IMR-90 (cell line): ENCODE data around the gene LDLRAD4. TPM values are rescaled to one million over a fixed set of nuclear protein-coding genes. Genes with fewer than 3 reads are reported as not detected.

Experiments
- ATAC-seq: fragments of 200-7000 bp; cut with Tn5 transposase; 2 replicates; pipeline ENCODE4 v1.9.1; 2020; ENCODE audit warnings: low read depth, mild to moderate bottlenecking, moderate library complexity
- BruUV-seq: library from RNA; stranded (reverse); fragments of 400-500 nt; replicated peaks from 2 replicates; lab custom pipeline; 2021; lab: Mats Ljungman, UMichigan
- CTCF ChIA-PET: fragments of 300-600 bp; formaldehyde crosslinking; extraction: SDS; loops from one replicate; lab custom pipeline; 2021; ENCODE audit warnings: antibody characterized with exemption; lab: Yijun Ruan, JAX
- POLR2A ChIA-PET: fragments of 300-600 bp; sonication (Branson Sonifier 250); formaldehyde crosslinking; loops from one replicate; lab custom pipeline; 2022; ENCODE audit warnings: antibody characterized with exemption; ENCODE audit not compliant: unreplicated experiment; lab: Charles Lee
- DNase-seq: peaks from one replicate; pipeline ENCODE4 v3.0.0; 2013
- H2AFZ ChIP-seq: replicated peaks from 2 replicates; pipeline ENCODE3; 2013; ENCODE audit warnings: low read length, mild to moderate bottlenecking; ENCODE audit not compliant: poor library complexity
- H2AK5ac ChIP-seq: 2 replicates; pipeline ENCODE4 v1.6.1; 2013; ENCODE audit warnings: low read depth, low read length, inconsistent platforms
- H2AK9ac ChIP-seq: replicated peaks from 2 replicates; pipeline ENCODE3; 2013; ENCODE audit warnings: mild to moderate bottlenecking, low read depth, low read length, moderate library complexity; ENCODE audit not compliant: poor library complexity
- H2BK120ac ChIP-seq: 2 replicates; pipeline ENCODE4 v1.6.1; 2013; ENCODE audit warnings: low read depth, low read length, inconsistent platforms
- H2BK15ac ChIP-seq: 3 replicates; pipeline ENCODE4 v1.6.1; 2013; ENCODE audit warnings: low read depth, low read length, inconsistent platforms
- H2BK20ac ChIP-seq: 2 replicates; pipeline ENCODE4 v1.6.1; 2013; ENCODE audit warnings: low read depth, mild to moderate bottlenecking, inconsistent platforms, low read length, moderate library complexity
- H2BK5ac ChIP-seq: 2 replicates; pipeline ENCODE4 v1.6.1; 2013; ENCODE audit warnings: mild to moderate bottlenecking, low read depth, low read length, inconsistent platforms; ENCODE audit not compliant: poor library complexity, severe bottlenecking
- H3K14ac ChIP-seq: replicated peaks from 2 replicates; pipeline ENCODE4 v1.6.1; 2013; ENCODE audit warnings: low read depth, low read length, inconsistent platforms
- H3K18ac ChIP-seq: 2 replicates; pipeline ENCODE4 v1.6.1; 2013; ENCODE audit warnings: low read depth, low read length, control low read depth
- H3K23ac ChIP-seq: 2 replicates; pipeline ENCODE4 v1.6.1; 2013; ENCODE audit warnings: low read depth, low read length, inconsistent platforms
- H3K27ac ChIP-seq: 2 replicates; pipeline ENCODE4 v1.5.1; 2013; ENCODE audit warnings: mild to moderate bottlenecking, control low read depth, low read length; ENCODE audit not compliant: insufficient read depth
- H3K27me3 ChIP-seq: 2 replicates; pipeline ENCODE4 v1.6.1; 2013; ENCODE audit warnings: low read length; ENCODE audit not compliant: control insufficient read depth, insufficient read depth
- H3K36me3 ChIP-seq: 2 replicates; pipeline ENCODE4 v1.6.1; 2013; ENCODE audit warnings: low read length, mixed read lengths; ENCODE audit not compliant: control insufficient read depth, insufficient read depth
- H3K4ac ChIP-seq: 2 replicates; pipeline ENCODE4 v1.6.1; 2013; ENCODE audit warnings: low read depth, low read length, inconsistent platforms
- H3K4me1 ChIP-seq: 2 replicates; pipeline ENCODE4 v1.6.1; 2013; ENCODE audit warnings: low read length, mixed read lengths; ENCODE audit not compliant: control insufficient read depth, insufficient read depth
- H3K4me2 ChIP-seq: 2 replicates; pipeline ENCODE4 v1.6.1; 2013; ENCODE audit warnings: low read depth, mild to moderate bottlenecking, control low read depth, low read length, moderate library complexity
- H3K4me3 ChIP-seq: 2 replicates; pipeline ENCODE4 v1.5.1; 2013; ENCODE audit warnings: low read depth, mild to moderate bottlenecking, control low read depth, low read length, moderate library complexity; ENCODE audit not compliant: insufficient read depth
- H3K56ac ChIP-seq: 2 replicates; pipeline ENCODE4 v1.6.1; 2013; ENCODE audit warnings: low read length, inconsistent platforms; ENCODE audit not compliant: insufficient read depth; ENCODE audit errors: extremely low read depth
- H3K79me1 ChIP-seq, 2 experiments: 2 replicates each; pipeline ENCODE4 v1.6.1; 2013; ENCODE audit warnings: low read length in 2 of 2, inconsistent platforms in 1 of 2, low read depth in 1 of 2
- H3K9ac ChIP-seq: 2 replicates; pipeline ENCODE4 v1.6.1; 2013; ENCODE audit warnings: low read depth, low read length, control low read depth
- H3K9me1 ChIP-seq: 2 replicates; pipeline ENCODE4 v1.6.1; 2013; ENCODE audit warnings: low read length, inconsistent platforms; ENCODE audit not compliant: insufficient read depth
- H3K9me3 ChIP-seq: 2 replicates; pipeline ENCODE4 v1.6.1; 2013; ENCODE audit warnings: low read length; ENCODE audit not compliant: control insufficient read depth, insufficient read depth
- H4K20me1 ChIP-seq: 2 replicates; pipeline ENCODE4 v1.6.1; 2013; ENCODE audit warnings: low read length, inconsistent platforms; ENCODE audit not compliant: insufficient read depth
- H4K5ac ChIP-seq: 2 replicates; pipeline ENCODE4 v1.6.1; 2013; ENCODE audit warnings: mild to moderate bottlenecking, low read depth, low read length, control low read depth
- H4K8ac ChIP-seq, 2 experiments: 2 replicates each; pipeline ENCODE4 v1.6.1; 2013; ENCODE audit warnings: low read depth in 2 of 2, low read length in 2 of 2, control low read depth in 1 of 2, inconsistent platforms in 1 of 2
- H4K91ac ChIP-seq: 2 replicates; pipeline ENCODE4 v1.6.1; 2013; ENCODE audit warnings: low read depth, low read length, inconsistent platforms; ENCODE audit not compliant: insufficient read depth
- BHLHE40 ChIP-seq: fragments of 150-350 bp; IDR thresholded peaks from 2 replicates; pipeline ENCODE4 v1.6.1; 2016; ENCODE audit warnings: mild to moderate bottlenecking, low read depth, low read length
- CEBPB ChIP-seq: IDR thresholded peaks from 2 replicates; pipeline ENCODE4 v1.6.1; 2012; ENCODE audit warnings: low read depth, low read length, improper control_type of control experiment
- CHD1 ChIP-seq: IDR thresholded peaks from 2 replicates; pipeline ENCODE4 v1.6.1; 2012; ENCODE audit warnings: low read depth, low read length, improper control_type of control experiment
- CTCF ChIP-seq: conservative IDR thresholded peaks from 2 replicates; pipeline ENCODE4 v1.5.1; 2012; ENCODE audit warnings: mild to moderate bottlenecking, low read depth, low read length, improper control_type of control experiment
- ELK1 ChIP-seq: fragments of 150-350 bp; IDR thresholded peaks from 2 replicates; pipeline ENCODE4 v1.6.1; 2016; ENCODE audit warnings: low read depth, mild to moderate bottlenecking, low read length, moderate library complexity, borderline replicate concordance
- FOS ChIP-seq: fragments of 150-350 bp; IDR thresholded peaks from 2 replicates; pipeline ENCODE4 v1.6.1; 2016; ENCODE audit warnings: low read depth, low read length
- MAFK ChIP-seq: IDR thresholded peaks from 2 replicates; pipeline ENCODE4 v1.6.1; 2012; ENCODE audit warnings: low read depth, low read length, improper control_type of control experiment
- MAZ ChIP-seq: IDR thresholded peaks from 2 replicates; pipeline ENCODE4 v1.6.1; 2012; ENCODE audit warnings: low read depth, mild to moderate bottlenecking, low read length, improper control_type of control experiment, moderate library complexity, borderline replicate concordance
- MXI1 ChIP-seq: IDR thresholded peaks from 2 replicates; pipeline ENCODE4 v1.6.1; 2012; ENCODE audit warnings: low read depth, mild to moderate bottlenecking, low read length, moderate library complexity, borderline replicate concordance
- NFE2L2 ChIP-seq: fragments of 150-350 bp; IDR thresholded peaks from 2 replicates; pipeline ENCODE4 v1.6.1; 2016; ENCODE audit warnings: low read depth, mild to moderate bottlenecking, low read length
- POLR2A ChIP-seq: IDR thresholded peaks from 2 replicates; pipeline ENCODE4 v1.6.1; 2012; ENCODE audit warnings: mild to moderate bottlenecking, low read depth, low read length
- RAD21 ChIP-seq: IDR thresholded peaks from 2 replicates; pipeline ENCODE4 v1.6.1; 2012; ENCODE audit warnings: low read length, improper control_type of control experiment
- RCOR1 ChIP-seq: IDR thresholded peaks from 2 replicates; pipeline ENCODE4 v1.6.1; 2012; ENCODE audit warnings: mild to moderate bottlenecking, low read length, improper control_type of control experiment; ENCODE audit not compliant: insufficient replicate concordance
- RFX5 ChIP-seq: IDR thresholded peaks from 2 replicates; pipeline ENCODE4 v1.8.0; 2012; ENCODE audit warnings: low read depth, mild to moderate bottlenecking, low read length, moderate library complexity
- SMC3 ChIP-seq: fragments of 150-350 bp; IDR thresholded peaks from 2 replicates; pipeline ENCODE4 v1.6.1; 2016; ENCODE audit warnings: low read depth, mild to moderate bottlenecking, antibody characterized with exemption, low read length, moderate library complexity
- USF2 ChIP-seq: fragments of 150-350 bp; IDR thresholded peaks from 2 replicates; pipeline ENCODE4 v1.6.1; 2017; ENCODE audit warnings: mild to moderate bottlenecking, antibody characterized with exemption, low read length, low read depth
- WGBS, 2 experiments: methylation state at CpG; one replicate each; pipeline versions ENCODE4 v1.1.5 to v1.1.7; 2013; ENCODE audit warnings: missing lambda C conversion rate in 2 of 2; ENCODE audit not compliant: insufficient read length in 1 of 2; ENCODE audit errors: extremely low coverage in 2 of 2; 5-methylcytosine and 5-hydroxymethylcytosine counted together
- dilution Hi-C: fragments of 300-500 bp; cut with HindIII; formaldehyde crosslinking; loops from one replicate; pipeline ENCODE4 v1.14.3; 2018; ENCODE audit warnings: low sequenced_read_pairs; ENCODE audit not compliant: unreplicated experiment
- in situ Hi-C: fragments of 300-500 bp; cut with MboI; formaldehyde crosslinking; loops from 3 replicates; pipeline ENCODE4 v1.14.3; 2019; ENCODE audit warnings: low sequenced_read_pairs, inconsistent platforms, mixed read lengths
- intact Hi-C: fragments of 100-400 bp; cut with micrococcal nuclease; formaldehyde crosslinking; loops from 2 replicates; pipeline ENCODE4 v1.10.0; 2022
- polyA plus RNA-seq, 3 experiments: library from polyadenylated mRNA; depleted of rRNA; stranded (reverse); fragments of >200 nt; gene quantifications; 2 replicates each; pipeline ENCODE4 v1.2.3, GENCODE V29; 2012; ENCODE audit warnings: low replicate concordance in 1 of 3
- total RNA-seq: library from RNA; depleted of rRNA; stranded (reverse); fragments of >200 nt; gene quantifications from 2 replicates; pipeline ENCODE4 v1.2.3, GENCODE V29; 2012

LDLRAD4 gene
- total and polyA plus RNA-seq, 2 of the 4 experiments (the other 2 are of a cell fraction) = not detected

DNA sequence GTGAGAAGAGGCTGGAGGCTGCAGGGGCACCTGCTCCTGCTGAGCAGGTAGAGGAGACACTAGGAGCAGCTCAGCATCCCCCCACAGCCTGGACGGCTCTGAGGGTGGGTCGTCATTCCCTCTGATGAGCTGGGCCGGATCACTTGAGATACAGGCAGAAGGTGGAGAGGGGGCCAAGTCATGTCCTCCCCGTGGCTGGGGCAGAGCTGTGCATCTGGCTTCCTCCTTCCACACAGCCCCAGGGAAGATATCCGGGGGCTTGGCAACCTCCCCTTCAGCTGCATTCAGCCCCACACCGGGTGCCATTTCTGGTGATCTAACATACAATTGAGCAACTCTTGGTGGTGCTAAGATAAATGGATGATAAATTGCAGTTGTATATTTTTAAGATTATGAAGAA is 236.9 kb downstream of the LDLRAD4 start:
- no peaks in the 10 kb centered on the region; the same call in 1 of the 2 replicates for H3K27me3 ChIP-seq
- no TSS peak for BruUV-seq
- H4K91ac ChIP-seq = no peak overlapping the region
- H2AFZ ChIP-seq = no peak overlapping the region
- no peak overlapping the region for H3K18ac ChIP-seq
- no peak overlapping the region for H3K14ac ChIP-seq
- H3K9me1 ChIP-seq = no peaks in the 10 kb centered on the region
- CTCF ChIA-PET = no interaction called here
- no peaks in the 10 kb centered on the region for H3K36me3 ChIP-seq
- H3K9me3 ChIP-seq = no peaks in the 10 kb centered on the region
- H2BK20ac ChIP-seq = no peak overlapping the region
- no peak overlapping the region for H2AK9ac ChIP-seq
- H4K8ac ChIP-seq = no peak overlapping the region
- H3K4me2 ChIP-seq = no peak overlapping the region
- no peak overlapping the region for H3K9ac ChIP-seq
- H3K56ac ChIP-seq = no peak overlapping the region
- dilution Hi-C loops = no loop called here
- no peak overlapping the region for H3K4me3 ChIP-seq
- no peak overlapping the region for H2BK15ac ChIP-seq
- DNase-seq (no peak), ATAC-seq (no peak)
- no peak overlapping the region for H4K5ac ChIP-seq
- H3K4me1 ChIP-seq = no peaks in the 10 kb centered on the region
- no peak overlapping the region for H3K4ac ChIP-seq
- TF ChIP-seq SMC3 (no peak), RCOR1 (no peak), USF2 (no peak), CHD1 (no peak), NFE2L2 (no peak), ELK1 (no peak), CEBPB (no peak), RAD21 (no peak), RFX5 (no peak), MAFK (no peak), FOS (no peak), MXI1 (no peak), MAZ (no peak), BHLHE40 (no peak), CTCF (no peak), POLR2A (no peak)
- 80% methylated on average over 1 of the region's 6 CpGs; no CpG with 5 or more reads in 1 of the 2 experiments for WGBS, 2 experiments
- H4K20me1 ChIP-seq = no peaks in the 10 kb centered on the region
- POLR2A ChIA-PET = no interaction called here
- intact Hi-C loops = no loop called here
- no peak overlapping the region for H3K23ac ChIP-seq
- no peaks in the 10 kb centered on the region for H3K79me1 ChIP-seq
- H2BK120ac ChIP-seq = no peak overlapping the region
- H2AK5ac ChIP-seq = no peak overlapping the region
- H3K27ac ChIP-seq = no peak overlapping the region
- H2BK5ac ChIP-seq = no peak overlapping the region
- in situ Hi-C loops = no loop called here
